ENCODE results near the gene C5AR2.
"Not testable (repeated sequence)": the region's sequence is repeated elsewhere in the genome, so short reads cannot be mapped to it uniquely, and the experiment has no call there.

Gene C5AR2

GRCh38 chr19:47322058-47322457, 9.9 kb upstream of the C5AR2 start:
- DNase-seq (ENCODE audit: insufficient read length, low spot score) (no peak), FAIRE-seq (no peak)

GRCh38 chr19:47323409-47323808, 8.6 kb upstream of the C5AR2 start:
- FAIRE-seq (no peak), DNase-seq (ENCODE audit: insufficient read length, low spot score) (no peak)

GRCh38 chr19:47323872-47324271, 8.1 kb upstream of the C5AR2 start:
- DNase-seq (ENCODE audit: insufficient read length, low spot score) (no peak), FAIRE-seq (no peak)

GRCh38 chr19:47324502-47324901, 7.5 kb upstream of the C5AR2 start:
- FAIRE-seq (no peak), DNase-seq (ENCODE audit: insufficient read length, low spot score) (no peak)

GRCh38 chr19:47330466-47330869, 1.5 kb upstream of the C5AR2 start:
- DNase-seq (ENCODE audit: insufficient read length, low spot score): no peak
- FAIRE-seq: no peak

- no peak for DNase-seq (ENCODE audit: insufficient read length, low spot score)
- FAIRE-seq: no peak
Observed at GRCh38 chr19:47331490-47331889, 485 bp upstream of the C5AR2 start.

GRCh38 chr19:47336765-47337718, 5.1 kb downstream of the C5AR2 start:
- not testable (repeated sequence) for DNase-seq (ENCODE audit: insufficient read length, low spot score); FAIRE-seq

GRCh38 chr19:47339196-47339880, 7.4 kb downstream of the C5AR2 start:
- FAIRE-seq: no peak
- DNase-seq (ENCODE audit: insufficient read length, low spot score): no peak

- FAIRE-seq: no peak
- no peak for DNase-seq (ENCODE audit: insufficient read length, low spot score)
Observed at GRCh38 chr19:47340477-47341208, 8.7 kb downstream of the C5AR2 start.

GRCh38 chr19:47341734-47342133, 9.8 kb downstream of the C5AR2 start:
- FAIRE-seq (no peak), DNase-seq (ENCODE audit: insufficient read length, low spot score) (no peak)

GRCh38 chr19:47343194-47343802, 11.3 kb downstream of the C5AR2 start:
- DNase-seq (ENCODE audit: insufficient read length, low spot score) (no peak), FAIRE-seq (no peak)

- DNase-seq (ENCODE audit: insufficient read length, low spot score) (no peak), FAIRE-seq (no peak)
Observed at GRCh38 chr19:47344425-47344824, 12.4 kb downstream of the C5AR2 start.

- not testable (repeated sequence) for FAIRE-seq; DNase-seq (ENCODE audit: insufficient read length, low spot score)
Observed at GRCh38 chr19:47346024-47346423, 14.0 kb downstream of the C5AR2 start.

GRCh38 chr19:47348819-47349795, 17.1 kb downstream of the C5AR2 start, which contains the start of gene DHX34:
DHX34 (plus strand) TSS chr19:47349315; CDS start chr19:47353031, 3,716 bp downstream.
- FAIRE-seq (peak; percentile 99), DNase-seq (ENCODE audit: insufficient read length, low spot score) (peak; percentile 98)

- DNase-seq (ENCODE audit: insufficient read length, low spot score) (no peak), FAIRE-seq (no peak)
Observed at GRCh38 chr19:47350630-47351029, 18.7 kb downstream of the C5AR2 start.

- FAIRE-seq: no peak
Observed at GRCh38 chr19:47351548-47351947, 19.6 kb downstream of the C5AR2 start.

GRCh38 chr19:47352095-47352494, 20.1 kb downstream of the C5AR2 start:
- DNase-seq (ENCODE audit: insufficient read length, low spot score) (no peak), FAIRE-seq (no peak)

More at GRCh38 chr19:47351548-47351947, 19.6 kb downstream of the C5AR2 start:
- DNase-seq (ENCODE audit: insufficient read length, low spot score): no peak

GRCh38 chr19:47353307-47353712, 21.3 kb downstream of the C5AR2 start:
- DNase-seq (ENCODE audit: insufficient read length, low spot score) (no peak), FAIRE-seq (no peak)

GRCh38 chr19:47356900-47357299, 24.9 kb downstream of the C5AR2 start:
- FAIRE-seq (no peak), DNase-seq (ENCODE audit: insufficient read length, low spot score) (no peak)
